ENCODE results near the gene CHGA. TPM values are rescaled to one million over a fixed set of nuclear protein-coding genes. Genes with fewer than 3 reads are reported as not detected.

The CHGA gene
- total RNA-seq, 1 donor from 2014 or later, result not detected

- Histone ChIP-seq H3K4me3 (no peak overlapping the region), H3K9me3 (peaks cover 7% of the 10 kb centered on the region), H3K36me3 (peaks cover 5% of the 10 kb centered on the region), H3K4me1 (peaks cover 6% of the 10 kb centered on the region), H3K27ac (no peak overlapping the region), H3K27me3 (no peaks in the 10 kb centered on the region)
- DNase-seq (no peak), ATAC-seq (no peak)
- intact Hi-C loops (cut with DNase I), result no loop called here
- no peak for TF ChIP-seq CTCF (IDR thresholded peaks at IDR 0.05)
Measured at GRCh38 chr14:92971601-92972180, 48.7 kb downstream of the CHGA start.

- H3K4me3 ChIP-seq, result no peak overlapping the region
- peak overlapping the region; percentile 49 for H3K27ac ChIP-seq
- DNase-seq (peak; percentile 81), ATAC-seq (peak; percentile 82)
- H3K36me3 ChIP-seq, result peaks cover 10% of the 10 kb centered on the region
- no peaks in the 10 kb centered on the region for H3K27me3 ChIP-seq
- peaks cover 6% of the 10 kb centered on the region for H3K4me1 ChIP-seq
- peak; percentile 70 for TF ChIP-seq CTCF (IDR thresholded peaks at IDR 0.05)
- intact Hi-C loops (cut with DNase I), result no loop called here
- H3K9me3 ChIP-seq, result peaks cover 7% of the 10 kb centered on the region
Measured at GRCh38 chr14:92973261-92973797, 50.4 kb downstream of the CHGA start.

- intact Hi-C loops (cut with DNase I), result no loop called here
- ATAC-seq, result peak; percentile 4
- no peak for DNase-seq
- Histone ChIP-seq H3K36me3 (peaks cover 10% of the 10 kb centered on the region), H3K4me1 (peaks cover 6% of the 10 kb centered on the region), H3K9me3 (peaks cover 12% of the 10 kb centered on the region), H3K27me3 (no peaks in the 10 kb centered on the region), H3K27ac (peak overlapping the region; percentile 49), H3K4me3 (no peak overlapping the region)
- no peak for TF ChIP-seq CTCF (IDR thresholded peaks at IDR 0.05)
Measured at GRCh38 chr14:92973798-92974372, 50.9 kb downstream of the CHGA start.

- Histone ChIP-seq H3K27ac (peak overlapping the region; percentile 3), H3K4me1 (peaks cover 6% of the 10 kb centered on the region), H3K36me3 (peaks cover 10% of the 10 kb centered on the region), H3K9me3 (peaks cover 15% of the 10 kb centered on the region), H3K4me3 (no peak overlapping the region), H3K27me3 (no peaks in the 10 kb centered on the region)
- peak; percentile 61 for ATAC-seq
- intact Hi-C loops (cut with DNase I), result no loop called here
- DNase-seq, result no peak
- no peak for TF ChIP-seq CTCF (IDR thresholded peaks at IDR 0.05)
Measured at GRCh38 chr14:92974541-92975345, 51.8 kb downstream of the CHGA start.

- Histone ChIP-seq H3K9me3 (peaks cover 15% of the 10 kb centered on the region), H3K4me3 (no peak overlapping the region), H3K4me1 (peaks cover 6% of the 10 kb centered on the region), H3K27me3 (no peaks in the 10 kb centered on the region), H3K27ac (no peak overlapping the region), H3K36me3 (peaks cover 10% of the 10 kb centered on the region)
- TF ChIP-seq CTCF (IDR thresholded peaks at IDR 0.05), result no peak
- DNase-seq (no peak), ATAC-seq (no peak)
- intact Hi-C loops (cut with DNase I), result no loop called here
Measured at GRCh38 chr14:92976268-92976667, 53.3 kb downstream of the CHGA start.
